ENCODE results near the gene DNASE2B. TPM values are rescaled to one million over a fixed set of nuclear protein-coding genes. Genes with fewer than 3 reads are reported as not detected.
A peak's percentile ranks its signal among the peaks of the same experiment; 100 is the strongest.

DNASE2B gene
- total RNA-seq, 2 donors from 2014 or later: not detected

- ATAC-seq (replicated peaks): no peak
- Mint-ChIP-seq H3K4me1 (no peaks in the 10 kb centered on the region), H3K9me3 (no peaks in the 10 kb centered on the region), H3K4me3 (no peak overlapping the region), H3K36me3 (ENCODE audit: low read depth) (no peaks in the 10 kb centered on the region), H3K27me3 (peaks cover 9% of the 10 kb centered on the region), H3K27ac (no peak overlapping the region)
Measured at GRCh38 chr1:84385347-84385746, 12.9 kb upstream of the DNASE2B start.

DNA sequence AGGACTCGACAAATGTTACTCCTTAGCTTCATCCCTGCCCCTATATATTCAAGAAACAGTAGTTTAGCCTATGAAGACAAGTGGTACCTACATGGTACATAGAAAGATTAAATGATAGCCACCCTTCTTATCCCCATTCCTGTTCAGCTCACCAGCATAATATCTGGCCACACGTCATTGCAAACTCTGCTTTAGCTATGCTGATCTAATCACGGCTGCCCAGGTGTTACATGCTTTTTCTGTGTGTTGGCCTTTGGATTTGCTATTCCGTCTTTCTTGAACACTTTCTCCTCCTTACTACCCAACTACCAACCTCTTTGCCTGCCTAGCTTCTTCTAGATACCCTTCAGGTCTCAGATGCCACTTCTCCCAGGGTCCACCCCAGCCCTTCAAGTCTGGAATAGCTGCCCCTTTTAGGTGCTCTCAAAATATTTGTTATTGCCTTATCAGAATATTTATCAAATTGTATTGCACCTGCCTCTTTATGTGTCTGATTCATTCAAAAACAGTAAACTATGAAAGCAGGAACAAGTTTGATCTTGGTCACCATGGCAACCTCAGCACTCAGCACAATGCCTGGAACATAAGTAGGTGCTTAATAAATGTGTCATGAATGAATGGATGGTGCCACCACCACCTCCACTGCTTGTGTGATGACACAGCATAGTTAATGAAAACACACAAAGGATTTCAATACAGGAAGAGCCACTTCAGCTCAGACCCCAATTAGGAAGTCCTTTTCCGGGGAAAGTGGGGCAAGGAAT is 11.4 kb upstream of the DNASE2B start:
- ATAC-seq (replicated peaks): no peak
- Mint-ChIP-seq H3K4me1 (no peaks in the 10 kb centered on the region), H3K9me3 (no peaks in the 10 kb centered on the region), H3K27ac (no peak overlapping the region), H3K36me3 (ENCODE audit: low read depth) (no peaks in the 10 kb centered on the region), H3K27me3 (peaks cover 9% of the 10 kb centered on the region), H3K4me3 (no peak overlapping the region)

- no peaks in the 10 kb centered on the region for H3K4me1 Mint-ChIP-seq
- ATAC-seq (replicated peaks): no peak
- no peak overlapping the region for H3K27ac Mint-ChIP-seq
- no peaks in the 10 kb centered on the region for H3K9me3 Mint-ChIP-seq
- H3K4me3 Mint-ChIP-seq: no peak overlapping the region
- H3K36me3 Mint-ChIP-seq (ENCODE audit: low read depth): no peaks in the 10 kb centered on the region
- peaks cover 4% of the 10 kb centered on the region for H3K27me3 Mint-ChIP-seq
Measured at GRCh38 chr1:84387480-84388163, 10.7 kb upstream of the DNASE2B start.

DNA sequence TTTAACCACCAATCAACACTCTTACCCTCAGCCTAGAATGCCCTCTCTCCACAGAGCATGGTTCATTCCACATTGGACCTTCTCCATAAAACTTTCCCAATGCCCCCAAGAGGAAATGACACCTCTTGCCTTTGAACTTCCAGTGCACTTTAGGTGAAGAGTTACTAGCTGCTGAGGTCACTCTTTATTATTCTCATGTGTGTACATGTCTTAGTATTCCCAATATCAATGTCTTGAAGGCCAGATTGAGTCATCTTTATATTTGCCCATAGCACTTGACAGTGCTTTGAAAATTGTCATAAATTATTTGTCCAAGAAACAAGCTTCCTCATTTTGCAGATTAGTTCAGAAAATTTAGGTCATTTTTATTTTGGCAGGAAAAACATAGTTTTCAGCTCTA is 8.1 kb upstream of the DNASE2B start:
- Mint-ChIP-seq H3K4me1 (no peaks in the 10 kb centered on the region), H3K27me3 (no peaks in the 10 kb centered on the region), H3K9me3 (no peaks in the 10 kb centered on the region), H3K4me3 (no peak overlapping the region), H3K36me3 (ENCODE audit: low read depth) (no peaks in the 10 kb centered on the region), H3K27ac (no peak overlapping the region)
- no peak for ATAC-seq (replicated peaks)

DNA sequence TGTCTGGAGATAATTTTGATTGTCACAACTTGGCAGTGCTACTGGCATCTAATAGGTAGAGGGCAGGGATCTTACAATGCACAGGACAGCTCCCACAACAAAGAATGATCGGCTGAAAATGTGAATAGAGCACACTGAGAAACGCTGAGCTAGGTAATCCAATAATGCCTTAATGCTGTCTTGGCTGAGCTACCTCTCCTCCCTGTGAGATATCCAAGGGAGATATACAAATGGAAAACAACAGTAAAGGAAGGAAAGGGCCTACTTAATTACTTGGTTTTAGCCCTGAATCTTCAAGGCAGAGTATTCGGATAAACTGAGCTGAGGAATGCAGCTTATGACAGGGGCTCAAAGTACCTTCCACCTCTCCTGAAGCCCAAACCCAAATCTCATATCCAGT is 2.9 kb downstream of the DNASE2B start:
- Mint-ChIP-seq H3K27me3 (no peaks in the 10 kb centered on the region), H3K36me3 (ENCODE audit: low read depth) (no peaks in the 10 kb centered on the region), H3K4me1 (no peaks in the 10 kb centered on the region), H3K4me3 (no peak overlapping the region), H3K9me3 (no peaks in the 10 kb centered on the region), H3K27ac (no peak overlapping the region)
- ATAC-seq (replicated peaks): no peak

DNA sequence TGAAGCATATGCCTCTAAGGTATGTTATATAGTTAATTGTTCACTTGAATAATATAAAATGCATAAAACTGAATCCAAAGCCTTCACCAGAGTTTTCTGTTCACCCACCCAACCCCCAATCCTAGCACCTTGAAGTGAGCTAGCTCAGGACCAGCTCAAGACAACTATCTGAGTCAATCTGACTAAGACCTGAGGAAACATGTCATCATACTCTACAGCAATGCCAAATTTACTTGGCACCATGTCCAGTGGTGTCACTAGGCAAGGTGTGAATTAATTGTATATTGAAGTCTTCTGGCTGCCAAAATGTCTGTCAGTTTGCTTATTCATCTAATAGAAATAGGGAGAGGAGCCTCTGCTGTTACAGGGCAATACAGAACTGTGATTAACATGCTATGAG is 3.8 kb downstream of the DNASE2B start:
- no peak overlapping the region for H3K27ac Mint-ChIP-seq
- H3K27me3 Mint-ChIP-seq: no peaks in the 10 kb centered on the region
- no peaks in the 10 kb centered on the region for H3K36me3 Mint-ChIP-seq (ENCODE audit: low read depth)
- peak; percentile 39 for ATAC-seq (replicated peaks)
- no peaks in the 10 kb centered on the region for H3K9me3 Mint-ChIP-seq
- H3K4me3 Mint-ChIP-seq: no peak overlapping the region
- H3K4me1 Mint-ChIP-seq: no peaks in the 10 kb centered on the region

GRCh38 chr1:84402501-84402900 is 4.2 kb downstream of the DNASE2B start:
- Mint-ChIP-seq H3K27ac (no peak overlapping the region), H3K27me3 (no peaks in the 10 kb centered on the region), H3K4me1 (no peaks in the 10 kb centered on the region), H3K4me3 (no peak overlapping the region), H3K36me3 (ENCODE audit: low read depth) (no peaks in the 10 kb centered on the region), H3K9me3 (no peaks in the 10 kb centered on the region)
- no peak for ATAC-seq (replicated peaks)

- H3K27ac Mint-ChIP-seq: no peak overlapping the region
Measured at GRCh38 chr1:84403347-84403746, 5.1 kb downstream of the DNASE2B start.

GRCh38 chr1:84406346-84406861 is 8.1 kb downstream of the DNASE2B start:
- Mint-ChIP-seq H3K27me3 (no peaks in the 10 kb centered on the region), H3K4me1 (no peaks in the 10 kb centered on the region), H3K4me3 (no peak overlapping the region), H3K9me3 (no peaks in the 10 kb centered on the region), H3K27ac (no peak overlapping the region), H3K36me3 (ENCODE audit: low read depth) (no peaks in the 10 kb centered on the region)
- ATAC-seq (replicated peaks): no peak

More at GRCh38 chr1:84403347-84403746, 5.1 kb downstream of the DNASE2B start:
- Mint-ChIP-seq H3K4me3 (no peak overlapping the region), H3K36me3 (ENCODE audit: low read depth) (no peaks in the 10 kb centered on the region), H3K4me1 (no peaks in the 10 kb centered on the region), H3K27me3 (no peaks in the 10 kb centered on the region), H3K9me3 (no peaks in the 10 kb centered on the region)
- ATAC-seq (replicated peaks): no peak

DNA sequence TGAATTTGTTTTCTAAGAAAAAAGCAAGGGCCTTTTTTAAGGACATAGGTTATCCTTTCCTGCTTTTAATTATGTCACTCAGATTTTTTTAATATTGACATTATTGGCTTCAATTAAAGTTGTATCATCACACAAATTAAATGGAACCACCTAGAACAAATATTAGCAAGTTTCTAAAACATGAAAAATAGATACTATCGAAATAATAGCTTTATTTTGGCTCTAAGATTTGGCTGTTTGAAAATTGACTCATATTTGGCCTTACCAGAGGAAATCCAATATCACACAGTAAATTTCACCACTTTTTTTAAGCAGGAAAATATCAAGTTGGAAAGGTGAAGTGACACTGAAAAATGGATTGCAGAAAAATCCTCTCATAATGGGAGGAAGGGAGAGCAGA is 9.2 kb downstream of the DNASE2B start:
- no peak for ATAC-seq (replicated peaks)
- no peak overlapping the region for H3K4me3 Mint-ChIP-seq
- H3K4me1 Mint-ChIP-seq: no peaks in the 10 kb centered on the region
- H3K36me3 Mint-ChIP-seq (ENCODE audit: low read depth): no peaks in the 10 kb centered on the region
- H3K27ac Mint-ChIP-seq: no peak overlapping the region
- no peaks in the 10 kb centered on the region for H3K27me3 Mint-ChIP-seq
- no peaks in the 10 kb centered on the region for H3K9me3 Mint-ChIP-seq

DNA sequence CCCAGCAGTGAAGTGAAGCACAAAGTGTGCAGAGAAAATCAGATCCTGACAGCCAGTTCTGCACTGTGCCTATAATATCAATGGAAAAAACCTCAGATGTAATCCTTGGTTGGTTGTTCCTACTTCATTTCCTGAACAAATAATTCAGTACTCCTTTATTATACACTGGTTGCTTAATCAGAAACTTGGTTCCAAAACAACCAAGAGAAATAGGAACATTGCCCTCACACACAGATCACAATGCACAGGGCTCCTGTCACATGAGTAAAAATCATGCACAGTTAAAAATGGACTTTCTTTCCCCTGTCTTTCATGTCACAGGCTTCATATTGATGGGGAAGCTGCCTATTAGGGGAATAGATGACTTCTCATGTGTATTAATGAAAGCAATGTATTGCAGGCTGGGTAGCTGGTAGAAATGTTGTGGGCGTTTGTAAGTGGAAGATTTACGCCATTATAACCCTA is 9.7 kb downstream of the DNASE2B start:
- Mint-ChIP-seq H3K27me3 (no peaks in the 10 kb centered on the region), H3K9me3 (no peaks in the 10 kb centered on the region), H3K36me3 (ENCODE audit: low read depth) (no peaks in the 10 kb centered on the region), H3K27ac (no peak overlapping the region), H3K4me1 (no peaks in the 10 kb centered on the region), H3K4me3 (no peak overlapping the region)
- ATAC-seq (replicated peaks): no peak

DNA sequence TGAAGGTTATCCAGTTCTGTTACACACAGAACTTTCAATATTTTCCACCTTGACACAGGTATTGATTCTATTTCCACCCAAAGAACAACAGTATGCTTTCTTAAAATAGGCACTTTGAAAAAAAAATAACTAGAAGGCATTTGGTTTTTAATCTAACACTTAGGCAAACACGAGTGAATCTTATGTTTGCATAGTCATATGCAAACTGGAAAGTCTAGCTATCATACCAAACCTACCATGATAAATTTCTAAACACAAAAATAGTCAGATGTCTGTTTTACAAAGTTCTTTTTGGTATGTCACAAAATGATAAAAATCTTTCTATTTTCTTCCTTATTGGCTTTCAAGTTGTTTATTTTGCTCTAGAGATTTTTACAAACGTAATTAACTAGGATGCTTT is 11.6 kb downstream of the DNASE2B start:
- Mint-ChIP-seq H3K27ac (no peak overlapping the region), H3K4me1 (no peaks in the 10 kb centered on the region), H3K27me3 (no peaks in the 10 kb centered on the region), H3K4me3 (no peak overlapping the region), H3K36me3 (ENCODE audit: low read depth) (no peaks in the 10 kb centered on the region), H3K9me3 (no peaks in the 10 kb centered on the region)
- ATAC-seq (replicated peaks): no peak

DNA sequence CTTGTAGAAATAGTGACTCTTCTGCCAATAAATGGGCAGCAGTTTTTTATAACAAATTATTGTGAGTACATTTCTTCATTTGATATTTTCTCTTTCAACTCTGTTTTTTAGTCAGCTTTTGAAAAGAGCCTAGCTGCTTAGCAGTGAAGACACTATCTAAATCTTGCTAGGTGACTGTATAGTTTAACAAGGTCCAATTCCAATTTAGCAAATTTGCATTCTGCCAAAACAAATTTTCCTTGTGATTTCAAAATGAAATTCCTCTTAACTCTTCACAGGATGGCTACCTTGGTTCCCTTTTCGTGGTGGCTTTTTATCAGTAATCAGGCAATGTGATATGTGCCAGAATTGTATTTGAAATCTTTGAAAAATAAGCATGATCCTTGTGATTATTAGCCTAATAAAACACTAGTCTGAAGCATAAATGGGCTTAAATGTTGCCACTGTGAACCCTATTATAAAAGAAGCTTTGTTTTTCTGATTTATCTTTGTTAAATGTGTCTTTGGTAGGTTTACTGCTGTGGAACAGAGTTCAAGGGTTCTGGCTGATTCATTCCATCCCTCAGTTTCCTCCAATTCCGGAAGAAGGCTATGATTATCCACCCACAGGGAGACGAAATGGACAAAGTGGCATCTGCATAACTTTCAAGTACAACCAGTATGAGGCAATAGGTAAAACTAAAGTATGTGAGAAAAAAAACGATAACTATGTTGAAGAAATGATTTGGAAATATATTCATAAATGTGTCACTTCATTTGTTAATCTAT is 12.2 kb downstream of the DNASE2B start:
- Mint-ChIP-seq H3K4me1 (no peaks in the 10 kb centered on the region), H3K9me3 (no peaks in the 10 kb centered on the region), H3K27ac (no peak overlapping the region), H3K27me3 (no peaks in the 10 kb centered on the region), H3K36me3 (ENCODE audit: low read depth) (no peaks in the 10 kb centered on the region), H3K4me3 (no peak overlapping the region)
- no peak for ATAC-seq (replicated peaks)

DNA sequence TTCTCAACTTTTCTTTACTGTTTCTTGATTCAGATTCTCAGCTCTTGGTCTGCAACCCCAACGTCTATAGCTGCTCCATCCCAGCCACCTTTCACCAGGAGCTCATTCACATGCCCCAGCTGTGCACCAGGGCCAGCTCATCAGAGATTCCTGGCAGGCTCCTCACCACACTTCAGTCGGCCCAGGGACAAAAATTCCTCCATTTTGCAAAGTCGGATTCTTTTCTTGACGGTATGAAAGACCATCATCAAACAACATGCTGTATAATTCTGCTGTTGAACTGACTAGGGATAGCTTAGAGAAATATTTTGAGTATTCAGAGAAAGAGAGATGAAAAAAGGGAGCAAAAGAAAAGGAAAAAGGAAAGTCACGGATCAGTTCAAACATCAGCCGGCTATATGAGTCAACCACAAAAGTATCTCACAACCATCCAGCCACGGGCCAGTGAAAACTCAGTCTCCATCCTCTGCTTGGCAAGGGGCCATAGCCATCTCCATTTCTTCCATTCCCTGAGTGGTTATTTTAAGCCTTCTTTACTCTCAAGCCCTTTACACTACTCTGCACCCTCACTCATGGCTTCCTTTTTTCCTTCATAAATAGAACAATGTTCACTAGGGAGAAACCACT is 14.1 kb downstream of the DNASE2B start:
- Mint-ChIP-seq H3K4me3 (no peak overlapping the region), H3K4me1 (no peaks in the 10 kb centered on the region), H3K36me3 (ENCODE audit: low read depth) (no peaks in the 10 kb centered on the region), H3K27me3 (no peaks in the 10 kb centered on the region), H3K27ac (no peak overlapping the region), H3K9me3 (no peaks in the 10 kb centered on the region)
- no peak for ATAC-seq (replicated peaks)
